B cell (primary cell): ENCODE results near the gene CBLN3.
"Not testable (repeated sequence)": the region's sequence is repeated elsewhere in the genome, so short reads cannot be mapped to it uniquely, and the experiment has no call there.

Source experiments
- CTCF ChIP-seq: fragments of 200-600 bp; IDR thresholded peaks from one replicate; pipeline ENCODE4 v1.8.0; 2022; ENCODE audit warnings: antibody characterized with exemption, mild to moderate bottlenecking
- EZH2 ChIP-seq: IDR thresholded peaks from 2 replicates; pipeline ENCODE4 v1.6.1; 2012; ENCODE audit warnings: borderline replicate concordance, low read depth, mild to moderate bottlenecking, moderate library complexity, low read length; ENCODE audit not compliant: insufficient read depth, poor library complexity, severe bottlenecking

- TF ChIP-seq EZH2, CTCF: not testable (repeated sequence)
Observed at GRCh38 chr14:24387579-24387978, 41.9 kb downstream of the CBLN3 start.
